BLaER1 (cell line): ENCODE measurements around the gene PITPNC1.

ENCODE experiments used
- H3K27ac ChIP-seq: shearing (Covaris generic); formaldehyde crosslinking; 2 replicates; pipeline ENCODE4 v1.8.1; 2022
- H3K27me3 ChIP-seq: shearing (Covaris generic); formaldehyde crosslinking; 2 replicates; pipeline ENCODE4 v1.8.1; 2022
- H3K36me3 ChIP-seq: shearing (Covaris generic); formaldehyde crosslinking; 2 replicates; pipeline ENCODE4 v1.8.1; 2022
- H3K4me1 ChIP-seq: shearing (Covaris generic); formaldehyde crosslinking; 2 replicates; pipeline ENCODE4 v1.8.1; 2022
- H3K4me2 ChIP-seq: shearing (Covaris generic); formaldehyde crosslinking; 2 replicates; pipeline ENCODE4 v1.8.1; 2022
- H3K4me3 ChIP-seq: shearing (Covaris generic); formaldehyde crosslinking; 2 replicates; pipeline ENCODE4 v1.8.1; 2022
- H3K9ac ChIP-seq: shearing (Covaris generic); formaldehyde crosslinking; 2 replicates; pipeline ENCODE4 v1.8.1; 2022
- H3K9me3 ChIP-seq: shearing (Covaris generic); formaldehyde crosslinking; 2 replicates; pipeline ENCODE4 v1.8.1; 2022
- H4K20me1 ChIP-seq: shearing (Covaris generic); formaldehyde crosslinking; 2 replicates; pipeline ENCODE4 v1.8.1; 2022
- Cebpa-rat ChIP-seq: shearing (Covaris generic); IDR thresholded peaks from 2 replicates; pipeline ENCODE4 v1.8.1; 2022

Gene PITPNC1

GRCh38 chr17:67582673-67583081 is 205.6 kb downstream of the PITPNC1 start:
- TF ChIP-seq Cebpa-rat = no peak
- H3K9me3 ChIP-seq = peaks cover 18% of the 10 kb centered on the region
- H3K9ac ChIP-seq = no peak overlapping the region
- H3K4me3 ChIP-seq = no peak overlapping the region
- H4K20me1 ChIP-seq = no peaks in the 10 kb centered on the region; the same call in 1 of the 2 replicates
- no peak overlapping the region for H3K27ac ChIP-seq
- peaks cover 8% of the 10 kb centered on the region for H3K4me1 ChIP-seq
- no peak overlapping the region for H3K4me2 ChIP-seq
- no peaks in the 10 kb centered on the region for H3K27me3 ChIP-seq
- H3K36me3 ChIP-seq = peaks cover 90% of the 10 kb centered on the region

GRCh38 chr17:67585077-67585602 is 208.1 kb downstream of the PITPNC1 start:
- no peaks in the 10 kb centered on the region; the same call in 1 of the 2 replicates for H4K20me1 ChIP-seq
- peaks cover 25% of the 10 kb centered on the region for H3K4me1 ChIP-seq
- H3K27me3 ChIP-seq = no peaks in the 10 kb centered on the region
- H3K36me3 ChIP-seq = peaks cover 66% of the 10 kb centered on the region
- no peak overlapping the region for H3K4me3 ChIP-seq
- no peak overlapping the region for H3K27ac ChIP-seq
- H3K9ac ChIP-seq = no peak overlapping the region
- H3K4me2 ChIP-seq = no peak overlapping the region
- TF ChIP-seq Cebpa-rat = no peak
- H3K9me3 ChIP-seq = peaks cover 18% of the 10 kb centered on the region

GRCh38 chr17:67588326-67588725 is 211.2 kb downstream of the PITPNC1 start:
- Histone ChIP-seq H3K27ac (no peak overlapping the region), H3K27me3 (no peaks in the 10 kb centered on the region), H3K9ac (no peak overlapping the region), H3K36me3 (peaks cover 43% of the 10 kb centered on the region), H4K20me1 (no peaks in the 10 kb centered on the region), H3K4me3 (no peak overlapping the region), H3K4me1 (peaks cover 26% of the 10 kb centered on the region), H3K9me3 (peaks cover 22% of the 10 kb centered on the region), H3K4me2 (peak overlapping the region; percentile 12)
- no peak for TF ChIP-seq Cebpa-rat

- Histone ChIP-seq H3K4me1 (peaks cover 25% of the 10 kb centered on the region), H3K9me3 (peaks cover 20% of the 10 kb centered on the region), H3K27ac (no peak overlapping the region), H3K9ac (no peak overlapping the region), H3K36me3 (peaks cover 22% of the 10 kb centered on the region), H3K4me3 (no peak overlapping the region), H4K20me1 (no peaks in the 10 kb centered on the region), H3K27me3 (no peaks in the 10 kb centered on the region), H3K4me2 (peak overlapping the region; percentile 32; the same call in 1 of the 2 replicates)
- no peak for TF ChIP-seq Cebpa-rat
Observed at GRCh38 chr17:67594115-67594880, 217.2 kb downstream of the PITPNC1 start.

- Histone ChIP-seq H3K9me3 (peaks cover 26% of the 10 kb centered on the region), H3K27me3 (no peaks in the 10 kb centered on the region), H3K4me3 (no peak overlapping the region), H3K27ac (no peak overlapping the region), H3K9ac (no peak overlapping the region), H3K36me3 (peaks cover 62% of the 10 kb centered on the region), H4K20me1 (no peaks in the 10 kb centered on the region), H3K4me2 (no peak overlapping the region), H3K4me1 (peaks cover 11% of the 10 kb centered on the region)
- TF ChIP-seq Cebpa-rat = no peak
Observed at GRCh38 chr17:67600408-67600807, 223.3 kb downstream of the PITPNC1 start.

- Histone ChIP-seq H3K4me3 (no peak overlapping the region), H3K4me2 (no peak overlapping the region), H3K9ac (no peak overlapping the region), H4K20me1 (no peaks in the 10 kb centered on the region), H3K4me1 (peaks cover 2% of the 10 kb centered on the region), H3K27ac (no peak overlapping the region), H3K9me3 (peaks cover 26% of the 10 kb centered on the region), H3K36me3 (peaks cover 70% of the 10 kb centered on the region), H3K27me3 (no peaks in the 10 kb centered on the region)
- no peak for TF ChIP-seq Cebpa-rat
Observed at GRCh38 chr17:67601897-67602296, 224.8 kb downstream of the PITPNC1 start.

GRCh38 chr17:67602444-67602843 is 225.4 kb downstream of the PITPNC1 start:
- Histone ChIP-seq H3K4me3 (no peak overlapping the region), H3K4me1 (no peaks in the 10 kb centered on the region), H3K4me2 (no peak overlapping the region), H3K9me3 (peaks cover 26% of the 10 kb centered on the region), H4K20me1 (no peaks in the 10 kb centered on the region), H3K27me3 (no peaks in the 10 kb centered on the region), H3K9ac (no peak overlapping the region), H3K27ac (no peak overlapping the region), H3K36me3 (peaks cover 71% of the 10 kb centered on the region)
- no peak for TF ChIP-seq Cebpa-rat

GRCh38 chr17:67602974-67603373 is 225.9 kb downstream of the PITPNC1 start:
- peaks cover 21% of the 10 kb centered on the region for H3K9me3 ChIP-seq
- H3K27me3 ChIP-seq = no peaks in the 10 kb centered on the region
- no peak for TF ChIP-seq Cebpa-rat
- H3K4me1 ChIP-seq = no peaks in the 10 kb centered on the region
- H3K4me3 ChIP-seq = no peak overlapping the region
- H3K4me2 ChIP-seq = no peak overlapping the region
- no peaks in the 10 kb centered on the region for H4K20me1 ChIP-seq
- H3K36me3 ChIP-seq = peaks cover 76% of the 10 kb centered on the region
- no peak overlapping the region for H3K27ac ChIP-seq
- no peak overlapping the region for H3K9ac ChIP-seq

GRCh38 chr17:67605256-67605912 is 228.3 kb downstream of the PITPNC1 start:
- TF ChIP-seq Cebpa-rat = no peak
- no peaks in the 10 kb centered on the region for H3K4me1 ChIP-seq
- no peak overlapping the region for H3K27ac ChIP-seq
- H3K36me3 ChIP-seq = peaks cover 84% of the 10 kb centered on the region
- no peak overlapping the region for H3K4me3 ChIP-seq
- no peak overlapping the region for H3K4me2 ChIP-seq
- no peak overlapping the region for H3K9ac ChIP-seq
- no peaks in the 10 kb centered on the region for H3K9me3 ChIP-seq
- H4K20me1 ChIP-seq = no peaks in the 10 kb centered on the region
- no peaks in the 10 kb centered on the region for H3K27me3 ChIP-seq

- no peak for TF ChIP-seq Cebpa-rat
- Histone ChIP-seq H3K36me3 (peaks cover 84% of the 10 kb centered on the region), H3K9me3 (no peaks in the 10 kb centered on the region), H3K27me3 (no peaks in the 10 kb centered on the region), H3K4me2 (no peak overlapping the region), H3K9ac (no peak overlapping the region), H3K4me1 (no peaks in the 10 kb centered on the region), H3K27ac (no peak overlapping the region), H4K20me1 (no peaks in the 10 kb centered on the region), H3K4me3 (no peak overlapping the region)
Observed at GRCh38 chr17:67606471-67606870, 229.4 kb downstream of the PITPNC1 start.
